GM21528 (cell line): ENCODE measurements around the gene PPM1L.
"Not testable (repeated sequence)": the region's sequence is repeated elsewhere in the genome, so short reads cannot be mapped to it uniquely, and the experiment has no call there.

Experiments
- ATAC-seq: cut with Tn5 transposase; IDR thresholded peaks from one replicate; pipeline ENCODE4 v1.9.1; 2021; ENCODE audit warnings: mild to moderate bottlenecking, moderate library complexity; ENCODE audit not compliant: unreplicated experiment, low FRiP score

Gene PPM1L

GRCh38 chr3:160755776-160756304 is at the start of gene PPM1L:
Gene PPM1L (plus strand): TSS chr3:160756231.
- ATAC-seq = peak; percentile 58

- ATAC-seq = peak; percentile 64
These were observed 48.7 kb upstream of the PPM1L start for GRCh38 chr3:160707187-160707794.

GRCh38 chr3:160709477-160710182 is 46.4 kb upstream of the PPM1L start:
- ATAC-seq = no peak

DNA sequence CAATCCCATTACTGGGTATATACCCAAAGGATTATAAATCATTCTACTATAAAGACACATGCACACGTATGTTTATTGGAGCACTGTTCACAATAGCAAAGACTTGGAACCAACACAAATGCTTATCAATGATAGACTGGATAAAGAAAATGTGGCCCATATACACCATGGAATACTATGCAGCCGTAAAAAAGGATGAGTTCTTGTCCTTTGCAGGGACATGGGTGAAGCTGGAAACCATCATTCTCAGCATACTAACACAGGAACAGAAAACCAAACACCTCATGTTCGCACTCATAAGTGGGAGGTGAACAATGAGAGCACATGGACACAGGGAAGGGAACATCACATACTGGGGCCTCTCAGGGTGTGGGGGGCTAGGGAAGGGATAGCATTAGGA is 42.9 kb upstream of the PPM1L start:
- not testable (repeated sequence) for ATAC-seq

DNA sequence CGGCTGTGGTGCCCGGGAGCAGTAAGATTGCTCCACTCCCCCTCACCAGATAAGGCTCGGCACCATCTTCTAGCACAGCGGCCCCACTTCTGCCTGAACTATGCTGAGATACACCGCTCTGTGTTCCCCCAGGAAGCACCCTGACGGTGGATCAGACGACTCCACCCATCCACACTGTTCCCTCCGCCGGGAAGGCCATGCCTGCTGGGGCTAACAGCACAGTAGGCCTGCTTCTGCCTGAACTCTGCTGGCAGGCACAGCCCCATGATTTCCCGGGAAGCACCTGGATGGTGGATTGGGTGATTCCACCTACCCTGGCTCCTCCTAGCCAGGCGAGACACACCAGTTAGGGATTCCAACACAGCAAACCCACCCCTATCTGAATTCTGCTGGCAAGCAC is 36.3 kb upstream of the PPM1L start:
- no peak for ATAC-seq

- ATAC-seq = peak; percentile 67
These were observed 35.8 kb upstream of the PPM1L start for GRCh38 chr3:160720123-160720746.

DNA sequence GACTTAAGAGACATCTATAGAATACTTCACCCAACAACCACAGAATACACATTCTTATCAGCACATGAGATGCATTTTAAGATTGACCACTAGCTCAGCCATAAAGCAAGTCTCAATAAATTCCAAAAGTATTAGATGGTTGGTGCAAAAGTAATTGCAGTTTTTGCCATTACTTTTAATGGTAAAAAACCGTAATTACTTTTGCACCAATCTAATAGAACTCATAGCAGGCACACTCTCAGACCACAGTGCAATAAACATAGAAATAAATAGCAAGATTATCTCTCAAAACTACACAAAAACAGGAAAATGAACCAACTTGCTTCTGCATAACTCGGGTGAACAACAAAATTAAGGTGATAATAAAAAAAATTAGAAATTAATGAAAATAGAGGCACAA is 33.7 kb upstream of the PPM1L start:
- no peak for ATAC-seq

DNA sequence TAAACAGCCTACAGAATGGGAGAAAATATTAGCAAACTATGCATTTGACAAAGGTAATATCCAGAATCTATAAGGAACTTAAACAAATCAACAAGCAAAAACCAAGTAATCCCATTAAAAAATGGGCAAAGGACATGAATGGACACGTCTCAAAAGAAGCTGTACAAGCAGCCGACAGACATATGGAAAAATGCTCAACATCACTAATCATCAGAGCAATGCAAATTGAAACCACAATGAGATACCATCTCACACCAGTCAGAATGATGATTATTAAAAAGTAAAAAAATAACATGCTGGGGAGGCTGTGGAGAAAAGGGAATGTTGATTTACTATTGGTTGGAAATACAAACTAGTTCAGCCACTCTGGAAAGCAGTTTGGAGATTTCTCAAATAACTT is 30.7 kb upstream of the PPM1L start:
- ATAC-seq = no peak

GRCh38 chr3:160735826-160736225 is 20.2 kb upstream of the PPM1L start:
- no peak for ATAC-seq

DNA sequence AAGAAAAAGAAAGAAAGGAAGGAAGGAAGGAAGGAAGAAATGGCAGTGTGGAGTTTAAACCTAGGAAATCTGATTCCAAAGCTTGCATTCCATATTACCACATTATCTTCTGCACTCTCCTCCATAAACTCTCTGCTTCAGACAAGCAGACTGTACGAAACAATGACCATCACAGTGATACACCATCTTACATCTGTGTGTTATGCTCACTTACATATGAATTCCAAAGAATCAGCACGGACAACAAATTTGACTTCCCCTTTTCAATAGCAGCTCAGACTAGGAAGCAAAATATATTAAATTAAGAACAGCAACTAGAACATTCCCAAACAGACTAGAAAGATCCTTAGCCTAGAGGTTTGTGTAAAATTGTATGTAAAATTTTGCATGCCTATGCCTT is 18.0 kb upstream of the PPM1L start:
- no peak for ATAC-seq

- no peak for ATAC-seq
These were observed 17.0 kb upstream of the PPM1L start for GRCh38 chr3:160739079-160739478.

- ATAC-seq = no peak
These were observed 9.1 kb upstream of the PPM1L start for GRCh38 chr3:160746976-160747375.

DNA sequence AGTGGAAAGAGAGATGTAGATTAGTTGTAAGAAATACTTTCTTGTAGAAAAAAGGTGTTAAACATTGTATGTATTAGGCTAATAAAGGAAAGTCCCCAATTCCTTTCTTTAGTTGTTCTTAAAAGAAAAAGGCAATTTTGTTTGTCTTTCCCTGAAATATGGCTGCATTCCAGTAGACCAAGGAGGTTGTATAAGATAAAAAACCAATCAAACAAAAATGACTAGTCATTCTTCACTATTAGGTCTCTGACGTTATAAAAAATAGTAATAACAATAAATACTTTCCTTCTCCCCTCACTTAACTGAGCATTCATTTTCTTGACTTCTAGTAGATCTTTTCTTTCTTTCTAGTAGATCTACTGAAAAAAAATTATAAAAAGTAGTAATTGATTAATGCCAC is 8.6 kb upstream of the PPM1L start:
- ATAC-seq = no peak

- no peak for ATAC-seq
These were observed 7.8 kb upstream of the PPM1L start for GRCh38 chr3:160748231-160748630.

- no peak for ATAC-seq
These were observed 7.2 kb upstream of the PPM1L start for GRCh38 chr3:160748787-160749186.

DNA sequence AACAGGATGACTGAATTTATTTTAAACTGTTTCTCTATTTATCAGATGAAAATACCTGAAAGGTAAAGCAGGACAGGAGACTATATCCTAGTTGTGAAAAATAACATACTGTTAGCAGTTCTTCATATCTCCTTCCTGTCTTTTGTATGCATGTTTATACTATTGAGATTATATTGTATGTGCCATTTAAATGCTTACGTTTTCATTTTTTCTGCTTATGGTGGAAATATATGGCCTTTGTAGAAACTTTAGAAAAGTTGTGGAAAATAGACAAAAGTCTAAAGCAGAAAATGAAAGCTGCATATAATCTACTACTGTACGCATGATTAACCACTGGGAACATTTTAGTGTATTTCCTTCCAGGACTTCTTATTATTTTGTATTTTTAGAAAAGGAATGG is 2.1 kb upstream of the PPM1L start:
- ATAC-seq = no peak

DNA sequence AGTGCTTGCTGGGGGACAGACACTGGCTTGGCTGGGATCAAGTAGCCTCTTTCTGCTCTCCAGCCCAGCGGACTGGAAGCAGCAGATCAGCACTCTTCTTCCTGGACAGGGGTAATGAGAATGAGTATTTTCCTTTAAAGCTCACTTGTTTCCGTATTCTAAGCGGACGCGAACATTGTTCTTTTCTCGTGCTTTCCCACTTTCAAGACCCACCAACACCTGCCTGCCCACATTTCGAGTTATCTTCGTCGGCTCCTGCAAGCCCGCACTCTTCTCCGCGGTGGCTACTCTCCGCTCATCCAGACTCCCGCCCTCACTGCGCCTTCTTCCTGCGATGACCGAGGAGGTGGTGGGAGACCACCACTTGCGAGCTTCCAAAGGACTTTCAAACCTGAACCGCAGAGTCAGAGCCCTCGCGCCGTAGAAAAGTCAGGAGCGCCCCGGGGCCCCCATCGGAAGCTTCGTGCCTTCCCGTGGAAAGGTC is 1.6 kb upstream of the PPM1L start:
- ATAC-seq = no peak

GRCh38 chr3:160754855-160755747 is 930 bp upstream of the PPM1L start:
- peak; percentile 93 for ATAC-seq

DNA sequence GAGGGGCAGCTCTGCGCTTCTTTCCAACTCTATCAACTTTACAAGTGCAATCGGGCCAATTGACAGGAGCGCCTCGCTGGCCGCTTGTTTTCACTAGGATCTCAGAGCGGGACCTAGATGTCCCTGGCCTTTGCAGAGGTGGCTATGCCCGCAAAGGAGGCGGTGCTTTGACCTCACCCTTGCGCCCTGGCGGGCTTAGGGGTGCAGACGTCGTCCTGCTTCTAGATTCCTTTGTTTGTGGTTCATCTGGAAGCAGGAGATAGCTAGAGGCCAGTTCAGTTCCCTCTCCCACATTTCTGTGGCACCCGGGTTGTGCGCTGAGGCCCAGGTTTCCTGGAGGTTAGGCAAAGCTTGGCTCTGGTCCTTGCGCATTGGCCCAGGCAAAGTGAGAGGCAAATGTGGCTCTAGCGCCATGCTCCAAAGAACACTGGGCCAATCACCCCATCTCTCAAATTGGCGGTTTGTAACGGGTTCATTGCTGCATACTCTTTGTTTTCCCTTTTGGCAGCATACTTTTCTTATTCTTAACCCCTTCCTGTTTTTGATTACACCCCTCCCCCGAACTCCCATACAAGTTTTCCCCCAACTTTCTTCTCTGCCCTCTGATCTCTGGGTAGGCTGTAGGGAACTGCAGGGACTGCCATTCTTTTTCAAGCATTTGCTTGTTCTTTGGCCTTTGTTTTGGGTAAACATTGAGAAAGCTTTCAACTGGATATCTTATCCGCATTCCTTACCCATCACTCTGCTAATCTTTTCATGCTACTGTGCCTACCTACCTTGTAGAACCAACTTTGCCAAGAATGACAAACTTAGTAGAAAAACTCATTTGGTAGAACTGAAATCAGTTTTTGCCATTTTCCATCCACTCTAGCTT is 1.4 kb downstream of the PPM1L start:
- no peak for ATAC-seq
